Activated gamma-delta T cell (primary cell): ENCODE results near the gene MRPL53.
A peak's percentile ranks its signal among the peaks of the same experiment; 100 is the strongest.

Experiments used
- DNase-seq: peaks from one replicate; lab custom pipeline; 2025; lab: John Stamatoyannopoulos, UW
- total RNA-seq, 2 donors: gene quantifications; one replicate each; lab custom pipeline; 2026; lab: John Stamatoyannopoulos, UW

The MRPL53 gene
- 0 to 0.05 reads per million in 2 donors for total RNA-seq

- DNase-seq: peak; percentile 84
Observed at GRCh38 chr2:74472086-74472944, at the start of gene MRPL53. Gene MRPL53 (minus strand): TSS chr2:74472680. CDS start chr2:74472660, 20 bp downstream.

- DNase-seq: no peak
Observed at GRCh38 chr2:74516650-74517049, 44.2 kb upstream of the MRPL53 start.

GRCh38 chr2:74515981-74516633, 43.6 kb upstream of the MRPL53 start:
- peak; percentile 39 for DNase-seq

- no peak for DNase-seq
Observed at GRCh38 chr2:74515271-74515980, 42.9 kb upstream of the MRPL53 start.

- no peak for DNase-seq
Observed at GRCh38 chr2:74514368-74515270, 42.1 kb upstream of the MRPL53 start, which contains the start of gene TLX2. Gene TLX2 (plus strand): TSS chr2:74514450. CDS start chr2:74514807, 357 bp downstream.

- no peak for DNase-seq
Observed at GRCh38 chr2:74513605-74514367, 41.3 kb upstream of the MRPL53 start.

- no peak for DNase-seq
Observed at GRCh38 chr2:74512744-74513604, 40.5 kb upstream of the MRPL53 start.

GRCh38 chr2:74511104-74511989, 38.9 kb upstream of the MRPL53 start:
- no peak for DNase-seq

- DNase-seq: no peak
Observed at GRCh38 chr2:74510272-74510671, 37.8 kb upstream of the MRPL53 start.

GRCh38 chr2:74507926-74508520, 35.5 kb upstream of the MRPL53 start:
- no peak for DNase-seq

GRCh38 chr2:74507145-74507925, 34.9 kb upstream of the MRPL53 start, which contains the start of gene PCGF1:
Gene PCGF1 (minus strand): TSS chr2:74507695. CDS start chr2:74507668, 27 bp downstream.
- DNase-seq: peak; percentile 90

GRCh38 chr2:74505448-74506246, 33.2 kb upstream of the MRPL53 start:
- DNase-seq: no peak

- no peak for DNase-seq
Observed at GRCh38 chr2:74504591-74504990, 32.1 kb upstream of the MRPL53 start.

GRCh38 chr2:74503506-74504475, 31.3 kb upstream of the MRPL53 start:
- DNase-seq: no peak
